ENCODE measurements around the gene WFDC6.

The WFDC6 gene

GRCh38 chr20:45515147-45515913 is 24.0 kb downstream of the WFDC6 start, which contains the start of gene SPINT3:
Gene SPINT3, minus strand, starts transcription at chr20:45515622. Its CDS starts 14 bp downstream, at chr20:45515608.
- no peak for DNase-seq

- no peak for DNase-seq
Observed at GRCh38 chr20:45510242-45510862, 28.9 kb downstream of the WFDC6 start.

GRCh38 chr20:45509091-45509490 is 30.2 kb downstream of the WFDC6 start:
- DNase-seq: no peak

- no peak for DNase-seq
Observed at GRCh38 chr20:45508068-45508886, 31.0 kb downstream of the WFDC6 start.

GRCh38 chr20:45507011-45507820 is 32.1 kb downstream of the WFDC6 start:
- no peak for DNase-seq

- DNase-seq: no peak
Observed at GRCh38 chr20:45506398-45506797, 32.9 kb downstream of the WFDC6 start.

- no peak for DNase-seq
Observed at GRCh38 chr20:45503403-45503802, 35.9 kb downstream of the WFDC6 start.

- DNase-seq: no peak
Observed at GRCh38 chr20:45502561-45502960, 36.7 kb downstream of the WFDC6 start.

- no peak for DNase-seq
Observed at GRCh38 chr20:45501600-45501999, 37.7 kb downstream of the WFDC6 start.

GRCh38 chr20:45500022-45500421 is 39.3 kb downstream of the WFDC6 start:
- no peak for DNase-seq

- DNase-seq: no peak
Observed at GRCh38 chr20:45497971-45498494, 41.2 kb downstream of the WFDC6 start.

GRCh38 chr20:45496166-45496565 is 43.1 kb downstream of the WFDC6 start:
- DNase-seq: no peak

- no peak for DNase-seq
Observed at GRCh38 chr20:45495501-45495941, 43.8 kb downstream of the WFDC6 start.

- no peak for DNase-seq
Observed at GRCh38 chr20:45489083-45489531, 50.2 kb downstream of the WFDC6 start.

- no peak for DNase-seq
Observed at GRCh38 chr20:45487231-45487635, 52.0 kb downstream of the WFDC6 start.

- no peak for DNase-seq
Observed at GRCh38 chr20:45485388-45485787, 53.9 kb downstream of the WFDC6 start.

GRCh38 chr20:45484676-45485075 is 54.6 kb downstream of the WFDC6 start:
- DNase-seq: no peak
